Measurements from ENCODE around the gene CCDC34.

GRCh38 chr11:27297616-27298015 is 65.4 kb downstream of the CCDC34 start:
- TF ChIP-seq CTCF (IDR thresholded peaks at IDR 0.05) (no peak), POLR2A (IDR thresholded peaks at IDR 0.05) (no peak)

Measured in Peyer's patch (tissue), 4 donors.